H1 (cell line): ENCODE measurements around the gene RXRA.

Experiments
- CHD1 ChIP-seq: IDR thresholded peaks from 2 replicates; pipeline ENCODE4 v1.6.1; 2012; ENCODE audit warnings: low read depth, low read length, improper control_type of control experiment
- CREB1 ChIP-seq: IDR thresholded peaks from 2 replicates; pipeline ENCODE4 v1.6.1; 2012; ENCODE audit warnings: inconsistent platforms
- EGR1 ChIP-seq: IDR thresholded peaks from 2 replicates; pipeline ENCODE4 v1.6.1; 2011; ENCODE audit warnings: low read depth, low read length, borderline replicate concordance
- EP300 ChIP-seq, 2 experiments: IDR thresholded peaks; 1 replicate in 1 of 2; 2 replicates in 1 of 2; pipeline ENCODE4 v1.6.1; 2011 to 2012; ENCODE audit warnings: low read depth in 2 of 2, low read length in 2 of 2, mild to moderate bottlenecking in 2 of 2, borderline replicate concordance in 1 of 2, inconsistent platforms in 1 of 2, moderate library complexity in 1 of 2
- HDAC2 ChIP-seq, 2 experiments: fragments of 300-600 bp in 1 of 2; sonication (generic) in 1 of 2; IDR thresholded peaks; 2 replicates each; pipeline ENCODE4 v1.6.1; 2011 to 2012; ENCODE audit warnings: low read depth in 2 of 2, low read length in 2 of 2, mild to moderate bottlenecking in 2 of 2, moderate library complexity in 2 of 2, borderline replicate concordance in 1 of 2, inconsistent platforms in 1 of 2
- KDM1A ChIP-seq: fragments of 200-600, 300-600 bp; sonication (generic); IDR thresholded peaks from 2 replicates; pipeline ENCODE4 v1.7.1; 2016; ENCODE audit warnings: mild to moderate bottlenecking, low read length, borderline replicate concordance
- POLR2A ChIP-seq, 2 experiments: IDR thresholded peaks; 1 replicate in 1 of 2; 2 replicates in 1 of 2; pipeline ENCODE4 v1.6.1; 2011; ENCODE audit warnings: low read depth in 2 of 2, low read length in 2 of 2, mild to moderate bottlenecking in 2 of 2; ENCODE audit errors: control extremely low read depth in 1 of 2
- TAF1 ChIP-seq: IDR thresholded peaks from 2 replicates; pipeline ENCODE4 v1.6.1; 2011; ENCODE audit warnings: mild to moderate bottlenecking, low read depth, low read length
- TCF12 ChIP-seq: IDR thresholded peaks from 2 replicates; pipeline ENCODE4 v1.6.1; 2011; ENCODE audit warnings: low read depth, mild to moderate bottlenecking, low read length
- TEAD4 ChIP-seq: IDR thresholded peaks from 2 replicates; pipeline ENCODE4 v1.6.1; 2012; ENCODE audit warnings: low read depth, low read length, inconsistent platforms, mixed read lengths
- ZNF274 ChIP-seq: IDR thresholded peaks from 2 replicates; pipeline ENCODE4 v1.7.0; 2012; ENCODE audit warnings: low read length, borderline replicate concordance; ENCODE audit errors: extremely low read depth
- TF ChIP-seq, protein P1 (sequence below): IDR thresholded peaks from 2 replicates; pipeline ENCODE4 v1.6.1; 2011; ENCODE audit warnings: low read length, improper control_type of control experiment
- TF ChIP-seq, protein P2 (sequence below), 3 experiments: IDR thresholded peaks; 1 replicate in 2 of 3; 2 replicates in 1 of 3; pipeline versions ENCODE4 v1.5.1 to v1.6.1; 2011; ENCODE audit warnings: low read length in 3 of 3, mild to moderate bottlenecking in 3 of 3, inconsistent platforms in 2 of 3, low read depth in 1 of 3, moderate library complexity in 1 of 3; ENCODE audit not compliant: insufficient read depth in 1 of 3; ENCODE audit errors: control extremely low read depth in 1 of 3
- TF ChIP-seq, protein P3 (sequence below): IDR thresholded peaks from 2 replicates; pipeline ENCODE4 v1.6.1; 2012; ENCODE audit warnings: inconsistent platforms

DNA sequence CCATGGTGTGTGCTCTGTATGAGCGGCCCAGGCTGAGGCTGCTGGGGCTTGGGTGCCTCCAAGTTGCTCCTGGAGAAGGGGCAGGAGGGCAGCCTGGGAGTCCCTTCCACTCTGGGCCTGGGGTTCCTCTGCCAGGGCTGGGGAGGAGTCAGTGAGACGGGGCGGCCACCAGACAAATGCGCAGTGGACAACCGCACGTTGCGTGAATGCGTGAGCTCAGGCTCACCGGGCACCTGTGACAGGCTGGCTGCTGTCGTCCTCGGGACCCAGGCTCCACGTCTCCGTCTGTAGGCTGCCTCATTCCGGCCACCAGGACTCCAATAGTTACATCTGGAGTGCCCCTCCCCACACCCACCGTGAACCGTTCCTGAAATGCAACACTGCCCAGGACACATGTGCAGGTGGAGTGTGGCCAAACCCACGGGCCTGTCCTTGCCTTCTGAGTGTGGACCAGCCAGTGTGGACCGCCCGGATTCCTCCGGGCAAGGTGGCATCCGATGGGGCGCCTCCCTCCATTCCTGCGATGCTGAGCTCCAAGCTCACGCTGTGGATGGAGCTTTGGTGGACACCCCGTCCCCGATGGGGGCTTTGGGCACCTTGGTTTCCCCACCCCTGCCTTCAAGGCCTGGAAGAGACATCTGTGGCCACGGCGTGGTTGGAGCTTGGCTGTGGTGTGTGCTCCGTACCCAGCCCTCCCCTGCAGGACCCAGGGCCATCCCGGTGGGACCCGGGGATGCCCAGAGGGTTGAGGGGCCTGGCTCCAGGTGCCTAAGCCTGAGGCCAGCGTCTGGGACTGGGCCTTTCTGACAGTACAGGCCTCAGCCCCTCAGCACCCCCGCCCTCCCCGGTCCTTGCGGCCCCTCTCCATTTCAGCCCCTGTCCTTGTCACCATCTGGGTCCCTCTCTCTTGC, 34.0 kb upstream of the RXRA start:
- TF ChIP-seq, protein P1, sequence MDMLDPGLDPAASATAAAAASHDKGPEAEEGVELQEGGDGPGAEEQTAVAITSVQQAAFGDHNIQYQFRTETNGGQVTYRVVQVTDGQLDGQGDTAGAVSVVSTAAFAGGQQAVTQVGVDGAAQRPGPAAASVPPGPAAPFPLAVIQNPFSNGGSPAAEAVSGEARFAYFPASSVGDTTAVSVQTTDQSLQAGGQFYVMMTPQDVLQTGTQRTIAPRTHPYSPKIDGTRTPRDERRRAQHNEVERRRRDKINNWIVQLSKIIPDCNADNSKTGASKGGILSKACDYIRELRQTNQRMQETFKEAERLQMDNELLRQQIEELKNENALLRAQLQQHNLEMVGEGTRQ, result no peak
- TF ChIP-seq TEAD4 (no peak), CHD1 (no peak), TAF1 (no peak), ZNF274 (no peak), TCF12 (no peak), KDM1A (no peak), HDAC2 (IDR thresholded peaks at IDR 0.05; ENCODE audit: borderline replicate concordance in 1 of 2, low read depth in 2 of 2, low read length in 2 of 2) (no peak), POLR2A (IDR thresholded peaks at IDR 0.05; ENCODE audit: control extremely low read depth in 1 of 2, low read depth in 2 of 2, low read length in 2 of 2) (no peak), CREB1 (no peak), EP300 (IDR thresholded peaks at IDR 0.05; ENCODE audit: borderline replicate concordance in 1 of 2, low read depth in 2 of 2, low read length in 2 of 2) (no peak), EGR1 (no peak)
- TF ChIP-seq, protein P2, sequence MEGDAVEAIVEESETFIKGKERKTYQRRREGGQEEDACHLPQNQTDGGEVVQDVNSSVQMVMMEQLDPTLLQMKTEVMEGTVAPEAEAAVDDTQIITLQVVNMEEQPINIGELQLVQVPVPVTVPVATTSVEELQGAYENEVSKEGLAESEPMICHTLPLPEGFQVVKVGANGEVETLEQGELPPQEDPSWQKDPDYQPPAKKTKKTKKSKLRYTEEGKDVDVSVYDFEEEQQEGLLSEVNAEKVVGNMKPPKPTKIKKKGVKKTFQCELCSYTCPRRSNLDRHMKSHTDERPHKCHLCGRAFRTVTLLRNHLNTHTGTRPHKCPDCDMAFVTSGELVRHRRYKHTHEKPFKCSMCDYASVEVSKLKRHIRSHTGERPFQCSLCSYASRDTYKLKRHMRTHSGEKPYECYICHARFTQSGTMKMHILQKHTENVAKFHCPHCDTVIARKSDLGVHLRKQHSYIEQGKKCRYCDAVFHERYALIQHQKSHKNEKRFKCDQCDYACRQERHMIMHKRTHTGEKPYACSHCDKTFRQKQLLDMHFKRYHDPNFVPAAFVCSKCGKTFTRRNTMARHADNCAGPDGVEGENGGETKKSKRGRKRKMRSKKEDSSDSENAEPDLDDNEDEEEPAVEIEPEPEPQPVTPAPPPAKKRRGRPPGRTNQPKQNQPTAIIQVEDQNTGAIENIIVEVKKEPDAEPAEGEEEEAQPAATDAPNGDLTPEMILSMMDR (IDR thresholded peaks at IDR 0.05; ENCODE audit: control extremely low read depth in 1 of 3, insufficient read depth in 1 of 3, low read depth in 1 of 3, low read length in 3 of 3), result no peak
- TF ChIP-seq, protein P3, sequence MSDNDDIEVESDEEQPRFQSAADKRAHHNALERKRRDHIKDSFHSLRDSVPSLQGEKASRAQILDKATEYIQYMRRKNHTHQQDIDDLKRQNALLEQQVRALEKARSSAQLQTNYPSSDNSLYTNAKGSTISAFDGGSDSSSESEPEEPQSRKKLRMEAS, result no peak
